ENCODE data around the gene MYO1A. TPM values are rescaled to one million over a fixed set of nuclear protein-coding genes. Genes with fewer than 3 reads are reported as not detected.
A peak's percentile ranks its signal among the peaks of the same experiment; 100 is the strongest.
"Not testable (repeated sequence)": the region's sequence is repeated elsewhere in the genome, so short reads cannot be mapped to it uniquely, and the experiment has no call there.

The MYO1A gene
- total and polyA plus RNA-seq, 9 donors, result 0.05 to 11.0 (median 0.18) TPM

DNA sequence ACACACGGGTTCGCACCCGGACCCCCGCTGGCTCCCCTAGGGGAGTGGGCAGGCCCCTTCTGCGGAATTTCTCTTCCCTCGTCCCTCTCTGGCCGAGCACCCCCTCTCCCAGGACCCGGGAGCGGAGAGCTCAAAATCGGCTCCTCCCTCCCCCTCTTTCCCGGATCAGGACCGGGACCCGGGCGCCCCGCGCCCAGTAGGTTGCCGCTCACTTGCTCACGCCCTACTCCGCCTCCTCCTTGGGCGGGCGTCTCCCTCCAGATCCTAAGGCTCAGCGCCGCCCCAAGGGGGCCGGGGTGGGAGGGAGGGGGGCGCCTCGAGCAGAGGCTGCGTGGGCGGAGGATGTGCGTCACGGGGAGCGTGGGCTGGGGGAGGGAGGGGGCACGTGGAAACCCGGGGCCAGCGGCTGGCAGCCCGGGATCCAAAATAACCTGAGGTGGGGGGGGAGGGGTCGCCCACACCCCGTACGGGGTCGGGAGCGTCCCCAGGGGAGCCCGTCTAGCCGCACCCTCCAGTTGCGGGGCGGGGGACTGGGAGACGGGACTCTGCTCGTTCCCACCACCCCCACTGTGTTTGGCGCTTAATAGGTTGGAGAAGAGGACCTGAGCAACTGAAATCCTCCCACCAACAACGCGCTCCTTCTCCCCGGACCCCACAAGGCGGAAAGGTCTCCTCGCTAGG, 37.2 kb upstream of the MYO1A start:
- H3K9me3 ChIP-seq (replicated peaks; ENCODE audit: control insufficient read depth, low read depth, low read length), result no peaks in the 10 kb centered on the region
- peak overlapping the region; percentile 99 for H3K27ac ChIP-seq (ENCODE audit: low read length)
- under 1% methylated on average over 15 of the region's 52 CpGs for WGBS (ENCODE audit: insufficient coverage)
- peaks cover 40% of the 10 kb centered on the region for H3K4me1 ChIP-seq (ENCODE audit: control insufficient read depth, insufficient read depth, low read length)
- DNase-seq, result peak; percentile 96
- H3K4me3 ChIP-seq (ENCODE audit: low read length), result peak overlapping the region; percentile 72
- peaks cover 18% of the 10 kb centered on the region for H3K36me3 ChIP-seq (ENCODE audit: control insufficient read depth, insufficient read depth, low read length)
- H3K27me3 ChIP-seq (ENCODE audit: control insufficient read depth, insufficient read depth, low read length), result no peaks in the 10 kb centered on the region

DNA sequence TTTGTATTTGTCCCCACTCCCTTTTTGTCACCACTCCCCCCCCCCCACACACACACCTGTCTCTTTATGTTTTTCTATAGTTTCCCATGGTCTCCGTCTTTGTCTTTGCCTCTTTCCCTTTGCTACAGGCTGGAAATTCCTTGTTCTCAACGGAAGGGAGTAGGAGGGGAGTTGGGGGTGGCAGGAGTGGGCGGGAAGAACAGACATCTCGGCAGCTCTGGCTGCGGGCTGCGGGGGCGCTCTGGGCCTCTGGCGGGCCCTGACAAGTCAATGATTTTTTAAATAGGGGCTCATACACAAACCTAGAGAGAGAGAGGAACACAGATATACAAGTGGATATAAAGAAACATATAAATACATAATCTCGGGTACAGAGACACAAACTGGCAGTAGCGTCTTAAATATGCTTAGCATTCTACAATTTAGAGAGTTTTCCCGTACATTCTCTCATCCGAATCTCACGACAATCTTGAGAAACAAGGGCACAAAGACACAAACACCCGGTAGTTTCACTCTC, 36.6 kb upstream of the MYO1A start:
- Histone ChIP-seq H3K4me3 (ENCODE audit: low read length) (peak overlapping the region; percentile 72), H3K27me3 (ENCODE audit: control insufficient read depth, insufficient read depth, low read length) (no peaks in the 10 kb centered on the region), H3K9me3 (replicated peaks; ENCODE audit: control insufficient read depth, low read depth, low read length) (no peaks in the 10 kb centered on the region), H3K27ac (ENCODE audit: low read length) (peak overlapping the region; percentile 99), H3K4me1 (ENCODE audit: control insufficient read depth, insufficient read depth, low read length) (peaks cover 35% of the 10 kb centered on the region), H3K36me3 (ENCODE audit: control insufficient read depth, insufficient read depth, low read length) (peaks cover 12% of the 10 kb centered on the region)
- WGBS (ENCODE audit: insufficient coverage), result 0% methylated on average over 6 of the region's 14 CpGs
- DNase-seq, result peak; percentile 91

DNA sequence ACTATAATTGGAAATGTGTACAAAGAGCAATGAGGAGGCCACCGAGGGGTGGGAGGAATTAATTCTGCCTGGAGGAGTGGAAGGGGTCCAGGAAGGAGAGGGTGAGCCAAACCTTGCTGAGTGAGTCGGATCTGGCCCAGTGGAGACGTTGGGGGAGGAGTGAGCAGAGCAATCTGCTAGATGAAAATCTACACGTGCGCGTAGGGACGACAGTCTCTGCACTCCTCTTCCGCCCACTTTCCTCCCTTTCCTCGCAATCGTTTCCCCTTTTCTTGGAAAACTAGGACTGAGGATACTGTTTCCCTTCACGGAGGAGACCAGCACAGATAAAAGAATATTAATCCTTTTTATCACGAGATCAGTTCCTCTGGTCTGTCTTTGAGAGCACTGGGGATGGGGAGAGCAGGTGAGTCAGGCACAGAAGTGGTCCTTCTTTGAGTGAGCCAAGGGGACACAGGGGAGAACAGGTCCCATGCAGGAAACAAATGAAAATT, 36.1 kb upstream of the MYO1A start:
- Histone ChIP-seq H3K4me3 (ENCODE audit: low read length) (peak overlapping the region; percentile 72), H3K4me1 (ENCODE audit: control insufficient read depth, insufficient read depth, low read length) (peaks cover 30% of the 10 kb centered on the region), H3K27ac (ENCODE audit: low read length) (peak overlapping the region; percentile 99), H3K9me3 (replicated peaks; ENCODE audit: control insufficient read depth, low read depth, low read length) (no peaks in the 10 kb centered on the region), H3K27me3 (ENCODE audit: control insufficient read depth, insufficient read depth, low read length) (no peaks in the 10 kb centered on the region), H3K36me3 (ENCODE audit: control insufficient read depth, insufficient read depth, low read length) (peaks cover 7% of the 10 kb centered on the region)
- peak; percentile 93 for DNase-seq
- WGBS (ENCODE audit: insufficient coverage), result 13% methylated on average over 4 of the region's 12 CpGs

DNA sequence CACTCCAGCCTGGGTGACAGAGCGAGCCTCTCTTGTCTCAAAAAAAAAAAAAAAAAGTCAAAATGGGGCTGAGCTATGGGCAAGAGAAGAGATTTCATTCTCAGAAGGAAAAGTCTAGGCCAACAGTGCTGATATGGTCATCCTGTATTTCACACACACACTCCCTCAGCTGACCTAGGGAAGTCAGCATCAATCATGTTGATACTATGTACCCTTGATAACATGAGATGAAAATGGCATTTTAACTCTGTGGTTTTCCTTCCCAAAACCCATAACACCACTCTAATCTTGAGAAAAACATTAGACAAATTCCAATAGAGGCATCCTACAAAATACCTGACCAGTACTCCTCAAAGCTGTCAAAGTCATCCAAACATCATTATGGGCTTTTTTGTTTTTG, 30.9 kb upstream of the MYO1A start:
- Histone ChIP-seq H3K4me3 (ENCODE audit: low read length) (no peak overlapping the region), H3K4me1 (ENCODE audit: control insufficient read depth, insufficient read depth, low read length) (peaks cover 17% of the 10 kb centered on the region), H3K27ac (ENCODE audit: low read length) (no peak overlapping the region), H3K36me3 (ENCODE audit: control insufficient read depth, insufficient read depth, low read length) (no peaks in the 10 kb centered on the region), H3K9me3 (replicated peaks; ENCODE audit: control insufficient read depth, low read depth, low read length) (no peaks in the 10 kb centered on the region), H3K27me3 (ENCODE audit: control insufficient read depth, insufficient read depth, low read length) (no peaks in the 10 kb centered on the region)
- no peak for DNase-seq
- WGBS (ENCODE audit: insufficient coverage), result no CpG with 5 or more reads among the region's 1 CpG

DNA sequence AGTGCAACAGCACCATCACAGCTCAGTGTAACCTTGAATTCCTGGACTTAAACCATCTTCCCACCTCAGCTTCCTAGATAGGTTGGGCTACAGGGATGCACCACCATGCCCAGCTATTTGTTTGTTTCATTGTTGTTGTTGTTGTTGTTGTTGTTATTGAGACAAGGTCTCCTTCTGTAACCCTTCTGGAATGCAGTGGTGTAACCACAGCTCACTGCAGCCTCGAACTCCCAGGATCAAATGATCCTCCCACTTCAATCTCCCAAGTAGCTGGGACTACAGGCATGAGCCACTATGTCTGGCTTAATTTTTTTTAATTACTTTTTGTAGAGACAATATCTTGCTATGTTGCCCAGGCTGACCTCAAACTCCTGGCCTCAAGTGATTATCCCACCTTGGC, 29.9 kb upstream of the MYO1A start:
- Histone ChIP-seq H3K36me3 (ENCODE audit: control insufficient read depth, insufficient read depth, low read length) (peaks cover 2% of the 10 kb centered on the region), H3K27ac (ENCODE audit: low read length) (peak overlapping the region; percentile 91), H3K9me3 (replicated peaks; ENCODE audit: control insufficient read depth, low read depth, low read length) (no peaks in the 10 kb centered on the region), H3K4me3 (ENCODE audit: low read length) (no peak overlapping the region), H3K27me3 (ENCODE audit: control insufficient read depth, insufficient read depth, low read length) (no peaks in the 10 kb centered on the region), H3K4me1 (ENCODE audit: control insufficient read depth, insufficient read depth, low read length) (peaks cover 14% of the 10 kb centered on the region)
- DNase-seq, result no peak
- no CpG with 5 or more reads among the region's 1 CpG for WGBS (ENCODE audit: insufficient coverage)

DNA sequence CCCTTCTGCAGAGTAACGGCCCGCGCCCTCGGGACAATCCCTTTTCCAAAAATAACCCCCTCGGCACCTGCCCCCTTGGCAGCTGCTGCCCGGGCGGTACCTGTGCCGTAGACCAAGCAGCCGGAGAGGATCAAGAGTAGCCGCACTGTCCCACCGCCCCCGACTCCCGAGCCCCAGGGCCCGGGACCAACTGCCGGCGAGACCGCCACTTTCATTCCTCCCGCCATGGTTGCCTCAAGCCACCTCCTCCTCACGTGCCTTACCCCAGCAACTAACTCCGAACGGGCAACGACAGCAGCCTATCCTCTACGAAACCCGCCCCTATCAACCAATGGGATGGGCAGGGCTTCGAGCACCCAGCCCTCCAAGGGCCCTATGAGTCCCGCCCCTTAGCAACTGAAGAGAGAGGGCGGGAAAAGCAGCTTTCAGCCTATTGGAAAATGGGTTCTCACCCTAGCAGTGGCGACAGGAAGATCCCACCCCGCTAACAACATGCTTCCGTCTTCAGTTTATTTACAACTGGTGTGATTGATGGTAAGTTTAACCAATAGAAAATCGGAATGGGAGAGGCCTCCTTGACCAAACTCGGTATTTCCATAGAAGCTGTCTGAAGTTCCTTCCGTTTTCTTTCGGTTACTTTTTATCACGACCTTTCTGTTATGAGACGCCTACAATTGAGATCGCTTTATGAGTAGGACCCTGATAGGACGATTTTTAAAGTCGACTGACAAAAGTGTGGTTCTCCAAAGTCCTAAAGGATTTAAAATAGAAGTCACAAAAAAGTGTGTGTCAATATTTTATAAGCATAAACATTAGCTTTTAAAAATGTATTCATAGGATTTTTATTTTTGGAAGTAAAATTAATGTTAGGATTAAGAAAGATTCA, 28.8 kb upstream of the MYO1A start, which contains the start of gene NEMP1:
NEMP1 (minus strand) TSS at position 273 of the 886 bp plus-strand sequence; CDS start at position 227, 46 bp downstream.
- Histone ChIP-seq H3K27ac (ENCODE audit: low read length) (peak within 1 kb of the TSS; percentile 91), H3K27me3 (ENCODE audit: control insufficient read depth, insufficient read depth, low read length) (no peaks in the 10 kb centered on the region), H3K4me3 (ENCODE audit: low read length) (peak within 1 kb of the TSS; percentile 88), H3K4me1 (ENCODE audit: control insufficient read depth, insufficient read depth, low read length) (peaks cover 14% of the 10 kb centered on the region), H3K36me3 (ENCODE audit: control insufficient read depth, insufficient read depth, low read length) (peaks cover 2% of the 10 kb centered on the region), H3K9me3 (replicated peaks; ENCODE audit: control insufficient read depth, low read depth, low read length) (no peaks in the 10 kb centered on the region)
- 0% methylated on average over 18 of the region's 39 CpGs for WGBS (ENCODE audit: insufficient coverage)
- DNase-seq, result peak; percentile 100

DNA sequence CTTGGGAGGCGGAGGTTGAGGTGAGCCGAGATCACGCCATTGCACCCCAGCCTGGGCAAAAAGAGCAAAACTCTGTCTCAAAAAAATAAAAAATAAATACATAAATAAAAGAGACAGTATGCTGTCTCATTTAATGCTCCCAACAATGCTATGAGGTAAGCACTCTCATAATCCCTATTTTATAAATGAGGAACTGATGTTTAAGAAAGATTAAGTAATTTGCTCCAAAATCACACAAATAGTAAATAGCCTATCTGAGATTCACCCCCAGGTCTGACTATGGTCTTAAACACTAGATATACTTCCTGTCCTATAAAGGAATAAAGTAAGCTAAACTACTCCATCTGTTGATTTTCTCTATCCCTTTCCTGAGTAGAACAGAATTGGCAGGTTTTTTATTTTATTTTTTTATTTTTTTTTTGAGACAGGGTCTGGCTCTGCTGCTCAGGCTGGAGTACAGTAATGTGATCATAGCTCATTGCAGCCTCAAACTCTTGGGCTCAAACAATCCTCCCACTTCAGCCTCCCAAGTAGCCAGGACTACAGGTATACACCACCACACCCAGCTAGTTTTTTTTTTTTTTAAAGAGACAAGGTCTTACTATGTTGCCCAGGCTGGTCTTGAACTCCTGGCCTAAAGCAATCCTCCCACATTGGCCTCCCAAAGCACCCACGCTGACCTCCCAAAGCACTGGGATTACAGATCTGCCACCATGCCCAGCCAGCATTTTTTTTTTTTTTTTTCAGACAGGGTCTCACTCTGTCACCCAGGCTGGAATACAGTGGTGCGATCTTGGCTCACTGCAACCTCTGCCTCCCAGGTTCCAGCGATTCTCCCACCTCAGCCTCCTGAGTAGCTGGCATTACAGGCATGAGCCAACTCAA, 23.9 kb upstream of the MYO1A start:
- not testable (repeated sequence) for H3K9me3 ChIP-seq (replicated peaks; ENCODE audit: control insufficient read depth, low read depth, low read length); H3K4me3 ChIP-seq (ENCODE audit: low read length); H3K27me3 ChIP-seq (ENCODE audit: control insufficient read depth, insufficient read depth, low read length); H3K27ac ChIP-seq (ENCODE audit: low read length); DNase-seq
- WGBS (ENCODE audit: insufficient coverage), result 100% methylated on average over 1 of the region's 6 CpGs
- peaks cover 17% of the 10 kb centered on the region for H3K36me3 ChIP-seq (ENCODE audit: control insufficient read depth, insufficient read depth, low read length)
- peaks cover 11% of the 10 kb centered on the region for H3K4me1 ChIP-seq (ENCODE audit: control insufficient read depth, insufficient read depth, low read length)

DNA sequence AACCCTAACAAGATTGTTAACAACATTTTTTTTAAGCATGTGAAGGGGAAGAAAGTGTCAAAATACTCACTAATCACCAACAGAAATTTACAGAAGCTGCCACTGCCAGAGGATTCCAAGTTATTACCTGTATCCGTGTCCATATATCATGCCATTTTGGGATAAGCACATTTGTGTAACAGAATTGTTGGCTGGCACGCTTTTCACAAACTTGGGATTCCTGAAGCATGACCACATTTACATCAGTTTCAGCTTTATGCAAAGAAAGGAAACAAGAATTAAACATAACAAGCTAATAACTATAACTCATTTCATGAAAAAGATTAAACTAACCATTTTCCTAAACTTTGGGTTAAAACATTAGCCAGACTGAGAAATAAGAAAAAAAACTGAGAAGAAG, 22.7 kb upstream of the MYO1A start:
- 72% methylated on average over 2 of the region's 2 CpGs for WGBS (ENCODE audit: insufficient coverage)
- DNase-seq, result no peak
- H3K27ac ChIP-seq (ENCODE audit: low read length), result no peak overlapping the region

DNA sequence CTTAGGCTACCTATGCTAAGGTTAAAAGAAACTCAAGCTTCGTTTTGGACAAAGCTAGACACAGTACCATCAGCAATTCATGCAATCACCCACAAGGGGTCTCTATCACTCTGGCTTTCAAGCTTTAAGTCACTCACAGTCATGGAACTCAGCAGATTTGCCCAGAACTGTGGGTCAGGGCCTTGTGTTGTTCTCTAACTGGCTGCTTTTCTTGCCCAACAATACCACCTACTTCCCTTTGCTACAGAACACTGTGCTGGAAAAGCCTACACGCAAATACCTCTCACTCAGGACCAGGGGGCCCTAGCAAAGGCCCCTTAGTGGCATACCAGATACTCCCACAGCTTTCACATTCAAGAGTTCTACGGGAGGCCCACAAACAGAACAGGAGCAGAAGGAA, 19.6 kb upstream of the MYO1A start:
- peak; percentile 91 for DNase-seq
- 20% methylated on average over 1 of the region's 3 CpGs for WGBS (ENCODE audit: insufficient coverage)
- Histone ChIP-seq H3K27me3 (ENCODE audit: control insufficient read depth, insufficient read depth, low read length) (no peaks in the 10 kb centered on the region), H3K36me3 (ENCODE audit: control insufficient read depth, insufficient read depth, low read length) (peaks cover 23% of the 10 kb centered on the region), H3K27ac (ENCODE audit: low read length) (peak overlapping the region; percentile 54), H3K4me3 (ENCODE audit: low read length) (no peak overlapping the region), H3K4me1 (ENCODE audit: control insufficient read depth, insufficient read depth, low read length) (peaks cover 3% of the 10 kb centered on the region), H3K9me3 (replicated peaks; ENCODE audit: control insufficient read depth, low read depth, low read length) (no peaks in the 10 kb centered on the region)

More for the DNA sequence above, 22.7 kb upstream of the MYO1A start:
- Histone ChIP-seq H3K4me1 (ENCODE audit: control insufficient read depth, insufficient read depth, low read length) (peaks cover 4% of the 10 kb centered on the region), H3K36me3 (ENCODE audit: control insufficient read depth, insufficient read depth, low read length) (peaks cover 20% of the 10 kb centered on the region), H3K9me3 (replicated peaks; ENCODE audit: control insufficient read depth, low read depth, low read length) (no peaks in the 10 kb centered on the region), H3K27me3 (ENCODE audit: control insufficient read depth, insufficient read depth, low read length) (no peaks in the 10 kb centered on the region), H3K4me3 (ENCODE audit: low read length) (no peak overlapping the region)
